ENCODE results near the gene GAL3ST2.
"Not testable (repeated sequence)": the region's sequence is repeated elsewhere in the genome, so short reads cannot be mapped to it uniquely, and the experiment has no call there.

GAL3ST2 gene

GRCh38 chr2:241798081-241798630 is 21.5 kb downstream of the GAL3ST2 start:
- Histone ChIP-seq H2AFZ (ENCODE audit: low read depth, low read length, severe bottlenecking) (no peak overlapping the region), H4K20me1 (ENCODE audit: low read depth, low read length) (no peaks in the 10 kb centered on the region), H3K9ac (ENCODE audit: low read length) (no peak overlapping the region)

GRCh38 chr2:241798631-241799521 is 22.3 kb downstream of the GAL3ST2 start:
- Histone ChIP-seq H3K4me3 (ENCODE audit: insufficient read depth, low read length, poor library complexity, severe bottlenecking) (no peak overlapping the region), H3K79me2 (ENCODE audit: insufficient read depth, low read length) (no peaks in the 10 kb centered on the region), H3K9ac (ENCODE audit: low read length) (no peak overlapping the region), H3K4me2 (ENCODE audit: low read depth, low read length, poor library complexity, severe bottlenecking) (no peak overlapping the region), H3K9me2 (replicated peaks; ENCODE audit: insufficient read depth, low read length) (no peaks in the 10 kb centered on the region), H3F3A (ENCODE audit: insufficient read depth) (no peaks in the 10 kb centered on the region), H2AFZ (ENCODE audit: low read depth, low read length, severe bottlenecking) (no peak overlapping the region), H3K27ac (ENCODE audit: low read depth, low read length) (no peak overlapping the region), H3K27me3 (ENCODE audit: low read length) (no peaks in the 10 kb centered on the region), H4K20me1 (ENCODE audit: low read depth, low read length) (no peaks in the 10 kb centered on the region), H3K9me3 (ENCODE audit: insufficient read depth, low read length) (no peaks in the 10 kb centered on the region), H3K36me3 (ENCODE audit: low read length) (no peaks in the 10 kb centered on the region)
- TF ChIP-seq CTCF (IDR thresholded peaks at IDR 0.05; ENCODE audit: insufficient read depth, low read length, poor library complexity, severe bottlenecking): no peak
- no peak for TF ChIP-seq EZH2phosphoT487 (conservative IDR thresholded peaks at IDR 0.05; ENCODE audit: low read length)

More at GRCh38 chr2:241798081-241798630, 21.5 kb downstream of the GAL3ST2 start:
- no peaks in the 10 kb centered on the region for H3F3A ChIP-seq (ENCODE audit: insufficient read depth)
- no peaks in the 10 kb centered on the region for H3K9me3 ChIP-seq (ENCODE audit: insufficient read depth, low read length)
- no peak overlapping the region for H3K4me2 ChIP-seq (ENCODE audit: low read depth, low read length, poor library complexity, severe bottlenecking)
- H3K36me3 ChIP-seq (ENCODE audit: low read length): no peaks in the 10 kb centered on the region
- no peak overlapping the region for H3K27ac ChIP-seq (ENCODE audit: low read depth, low read length)
- no peak overlapping the region for H3K4me3 ChIP-seq (ENCODE audit: insufficient read depth, low read length, poor library complexity, severe bottlenecking)
- H3K9me2 ChIP-seq (replicated peaks; ENCODE audit: insufficient read depth, low read length): no peaks in the 10 kb centered on the region
- no peaks in the 10 kb centered on the region for H3K79me2 ChIP-seq (ENCODE audit: insufficient read depth, low read length)
- no peaks in the 10 kb centered on the region for H3K27me3 ChIP-seq (ENCODE audit: low read length)
- TF ChIP-seq EZH2phosphoT487 (conservative IDR thresholded peaks at IDR 0.05; ENCODE audit: low read length): no peak
- no peak for TF ChIP-seq CTCF (IDR thresholded peaks at IDR 0.05; ENCODE audit: insufficient read depth, low read length, poor library complexity, severe bottlenecking)

GRCh38 chr2:241799522-241800197 is 23.0 kb downstream of the GAL3ST2 start:
- Histone ChIP-seq H3K9me3 (ENCODE audit: insufficient read depth, low read length) (no peaks in the 10 kb centered on the region), H3K4me2 (ENCODE audit: low read depth, low read length, poor library complexity, severe bottlenecking) (no peak overlapping the region), H3F3A (ENCODE audit: insufficient read depth) (no peaks in the 10 kb centered on the region), H3K79me2 (ENCODE audit: insufficient read depth, low read length) (no peaks in the 10 kb centered on the region), H3K27ac (ENCODE audit: low read depth, low read length) (no peak overlapping the region), H3K27me3 (ENCODE audit: low read length) (no peaks in the 10 kb centered on the region), H4K20me1 (ENCODE audit: low read depth, low read length) (no peaks in the 10 kb centered on the region), H3K9ac (ENCODE audit: low read length) (no peak overlapping the region), H3K36me3 (ENCODE audit: low read length) (no peaks in the 10 kb centered on the region), H2AFZ (ENCODE audit: low read depth, low read length, severe bottlenecking) (no peak overlapping the region), H3K4me3 (ENCODE audit: insufficient read depth, low read length, poor library complexity, severe bottlenecking) (no peak overlapping the region), H3K9me2 (replicated peaks; ENCODE audit: insufficient read depth, low read length) (no peaks in the 10 kb centered on the region)
- TF ChIP-seq CTCF (IDR thresholded peaks at IDR 0.05; ENCODE audit: insufficient read depth, low read length, poor library complexity, severe bottlenecking): no peak
- no peak for TF ChIP-seq EZH2phosphoT487 (conservative IDR thresholded peaks at IDR 0.05; ENCODE audit: low read length)

GRCh38 chr2:241800198-241800903 is 23.7 kb downstream of the GAL3ST2 start:
- H3K27ac ChIP-seq (ENCODE audit: low read depth, low read length); H3K4me3 ChIP-seq (ENCODE audit: insufficient read depth, low read length, poor library complexity, severe bottlenecking); H3F3A ChIP-seq (ENCODE audit: insufficient read depth); H3K36me3 ChIP-seq (ENCODE audit: low read length); H4K20me1 ChIP-seq (ENCODE audit: low read depth, low read length); H3K9me3 ChIP-seq (ENCODE audit: insufficient read depth, low read length); H2AFZ ChIP-seq (ENCODE audit: low read depth, low read length, severe bottlenecking); H3K4me2 ChIP-seq (ENCODE audit: low read depth, low read length, poor library complexity, severe bottlenecking); H3K9ac ChIP-seq (ENCODE audit: low read length); H3K9me2 ChIP-seq (replicated peaks; ENCODE audit: insufficient read depth, low read length); H3K27me3 ChIP-seq (ENCODE audit: low read length); H3K79me2 ChIP-seq (ENCODE audit: insufficient read depth, low read length): not testable (repeated sequence)

All from SU-DHL-6 (cell line).